Aorta (tissue), 5 donors: ENCODE results near the gene FRMD4A. TPM values are rescaled to one million over a fixed set of nuclear protein-coding genes. Genes with fewer than 3 reads are reported as not detected.

Source experiments
- ATAC-seq: fragments of 200-7000 bp; cut with Tn5 transposase; one replicate; pipeline ENCODE4 v1.9.1; 2022; ENCODE audit warnings: moderate library complexity; ENCODE audit not compliant: low FRiP score
- DNase-seq, 2 donors: peaks; one replicate each; pipeline ENCODE4 v3.0.0-alpha.2; 2020
- H3K27ac ChIP-seq, 2 donors: one replicate each; pipeline ENCODE4 v1.5.1; 2013; ENCODE audit warnings: low read length in 2 of 2, mild to moderate bottlenecking in 2 of 2, moderate library complexity in 2 of 2, control low read depth in 1 of 2, inconsistent platforms in 1 of 2, low read depth in 1 of 2
- H3K27me3 ChIP-seq, 2 donors: one replicate each; pipeline ENCODE4 v1.6.1; 2013; ENCODE audit warnings: control low read depth in 1 of 2, low read length in 1 of 2, mild to moderate bottlenecking in 1 of 2, moderate library complexity in 1 of 2; ENCODE audit not compliant: insufficient read depth in 2 of 2, control insufficient read depth in 1 of 2
- H3K36me3 ChIP-seq, 2 donors: one replicate each; pipeline ENCODE4 v1.6.1; 2013; ENCODE audit warnings: control low read depth in 1 of 2, low read length in 1 of 2, mild to moderate bottlenecking in 1 of 2; ENCODE audit not compliant: insufficient read depth in 2 of 2, control insufficient read depth in 1 of 2
- H3K4me1 ChIP-seq, 2 donors: one replicate each; pipeline ENCODE4 v1.6.1; 2013; ENCODE audit warnings: low read length in 2 of 2, control low read depth in 1 of 2, mild to moderate bottlenecking in 1 of 2, moderate library complexity in 1 of 2; ENCODE audit not compliant: insufficient read depth in 2 of 2, control insufficient read depth in 1 of 2
- H3K4me3 ChIP-seq, 2 donors: one replicate each; pipeline ENCODE4 v1.5.1; 2013; ENCODE audit warnings: low read length in 2 of 2, control low read depth in 1 of 2, mild to moderate bottlenecking in 1 of 2
- H3K9me3 ChIP-seq: one replicate; pipeline ENCODE4 v1.6.1; 2013; ENCODE audit warnings: mild to moderate bottlenecking, low read length; ENCODE audit not compliant: control insufficient read depth
- WGBS, 2 donors: extraction: QIAGEN DNeasy Blood & Tissue Kit; methylation state at CpG; one replicate each; pipeline ENCODE4 v1.1.7; 2013; 5-methylcytosine and 5-hydroxymethylcytosine counted together
- intact Hi-C, 2 donors: fragments of 100-400 bp; cut with DNase I; formaldehyde crosslinking; loops; one replicate each; pipeline versions ENCODE4 v1.14.2 to v1.15.0; 2022
- polyA plus RNA-seq, 2 donors: library from polyadenylated mRNA; stranded (reverse); fragments of 200-250 nt; gene quantifications; one replicate each; pipeline ENCODE4 v1.2.3, GENCODE V29; 2013
- total RNA-seq, 2 donors: library from RNA; stranded (reverse); fragmentation: NEBNext Ultra II Directional; extraction: Animal tissue kit (Norgen Biotek cat#: 25700); gene quantifications; one replicate each; pipeline ENCODE4 v1.2.1, GENCODE V29; 2021
- donor health status: healthy with polysubstance abuse.
- donor health status: Bipolar disorder and iron deficiency.
- donor health status: DM: no; HTN: no; CAD: no.
- donor health status: DM: no; HTN: no; CAD: no.
- donor health status: DM: yes; HTN: yes; CAD: no.

The FRMD4A gene
- total and polyA plus RNA-seq, 4 donors = 11.4 to 65.6 (median 39.7) TPM

DNA sequence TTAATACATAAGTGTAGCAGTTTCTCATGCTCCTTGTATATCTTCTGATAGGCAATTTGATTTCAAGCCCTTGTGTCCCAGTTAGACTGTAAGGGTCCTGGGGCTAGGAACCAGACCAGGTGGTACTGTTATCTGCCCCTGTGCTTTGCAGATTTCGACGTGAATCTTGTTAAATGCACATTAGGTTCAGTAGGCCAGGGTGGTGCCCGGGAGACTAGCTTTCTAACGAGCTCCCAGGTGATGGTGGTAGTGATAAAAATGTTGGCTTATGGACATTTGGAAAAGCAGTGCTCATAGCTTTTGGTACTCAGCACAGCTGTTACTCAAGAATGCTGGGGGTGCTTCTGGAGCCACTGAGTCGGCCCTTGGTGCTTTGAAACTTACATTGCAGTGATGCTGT lies 679.8 kb downstream of the FRMD4A start:
- H3K27ac ChIP-seq = no peak overlapping the region
- no peak for ATAC-seq
- no peaks in the 10 kb centered on the region for H3K4me1 ChIP-seq
- DNase-seq = no peak
- WGBS, 2 donors = 65 to 67% methylated on average over 5 of the region's 5 CpGs
- H3K36me3 ChIP-seq = peaks cover 10 to 11% of the 10 kb centered on the region in 2 donors
- no peaks in the 10 kb centered on the region for H3K9me3 ChIP-seq
- no peaks in the 10 kb centered on the region for H3K27me3 ChIP-seq
- intact Hi-C loops = no loop called here
- no peak overlapping the region for H3K4me3 ChIP-seq

DNA sequence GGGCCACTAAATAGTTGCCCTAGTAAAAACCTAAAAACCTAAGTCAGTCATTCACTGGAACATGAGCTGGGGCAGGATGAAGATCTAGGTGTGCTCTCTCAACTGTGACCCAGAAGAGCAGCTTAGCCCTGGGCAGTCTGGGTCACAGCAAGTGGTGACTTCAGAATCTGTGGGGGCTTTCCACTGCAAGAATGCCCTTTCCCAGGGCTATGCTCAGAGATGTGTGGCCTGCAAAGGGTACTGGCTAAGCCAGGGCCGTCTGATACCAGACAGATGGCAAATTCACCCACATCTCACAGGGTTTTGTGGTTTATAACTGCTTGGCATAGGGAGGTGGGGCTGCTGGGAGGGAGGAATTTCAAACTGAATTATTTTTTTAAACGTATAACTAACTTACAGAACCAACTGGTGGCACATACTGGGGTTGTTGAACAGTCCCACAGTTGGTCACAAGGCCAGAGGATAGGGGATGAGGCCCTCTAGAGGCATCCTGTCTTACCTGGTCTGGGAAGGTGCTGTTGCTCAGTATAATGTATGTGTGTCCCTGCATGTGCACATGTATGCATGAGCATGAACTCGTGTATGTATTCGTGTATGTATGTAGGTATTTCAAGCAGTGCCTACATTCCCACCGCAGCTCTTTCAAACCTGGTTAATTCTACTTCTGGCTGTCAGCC lies 680.7 kb downstream of the FRMD4A start:
- H3K27ac ChIP-seq = no peak overlapping the region
- 60 to 65% methylated on average over 5 of the region's 5 CpGs for WGBS, 2 donors
- ATAC-seq (no peak), DNase-seq (no peak)
- H3K36me3 ChIP-seq = peaks cover 14 to 17% of the 10 kb centered on the region in 2 donors
- H3K4me3 ChIP-seq = no peak overlapping the region
- H3K4me1 ChIP-seq = no peaks in the 10 kb centered on the region
- no peaks in the 10 kb centered on the region for H3K9me3 ChIP-seq
- no peaks in the 10 kb centered on the region for H3K27me3 ChIP-seq
- intact Hi-C loops = no loop called here

DNA sequence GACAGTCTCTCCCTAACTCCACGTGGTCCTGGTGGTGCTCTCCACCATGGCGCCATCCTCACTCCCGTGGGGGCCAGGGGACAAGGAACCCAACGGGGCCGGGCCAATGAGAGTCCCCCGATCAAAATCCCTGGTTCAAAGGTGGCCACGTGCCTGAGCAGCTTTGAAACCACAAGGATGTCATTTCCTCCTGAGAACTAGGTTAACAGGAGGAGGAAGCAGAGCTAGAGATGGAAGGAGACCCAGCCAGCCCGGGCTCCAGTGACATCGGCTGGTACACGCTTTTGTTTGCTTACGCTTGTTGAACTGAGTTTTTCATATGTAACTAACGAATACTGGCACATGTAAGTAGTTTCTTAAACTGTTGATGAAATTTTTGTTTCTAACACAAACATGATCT lies 682.3 kb downstream of the FRMD4A start:
- Histone ChIP-seq H3K9me3 (no peaks in the 10 kb centered on the region), H3K4me1 (no peaks in the 10 kb centered on the region), H3K27me3 (no peaks in the 10 kb centered on the region), H3K4me3 (no peak overlapping the region), H3K36me3 (peaks cover 4 to 19% of the 10 kb centered on the region in 2 donors), H3K27ac (no peak overlapping the region)
- no peak for DNase-seq
- WGBS, 2 donors = 85 to 87% methylated on average over 12 of the region's 12 CpGs
- intact Hi-C loops = no loop called here
- no peak for ATAC-seq

DNA sequence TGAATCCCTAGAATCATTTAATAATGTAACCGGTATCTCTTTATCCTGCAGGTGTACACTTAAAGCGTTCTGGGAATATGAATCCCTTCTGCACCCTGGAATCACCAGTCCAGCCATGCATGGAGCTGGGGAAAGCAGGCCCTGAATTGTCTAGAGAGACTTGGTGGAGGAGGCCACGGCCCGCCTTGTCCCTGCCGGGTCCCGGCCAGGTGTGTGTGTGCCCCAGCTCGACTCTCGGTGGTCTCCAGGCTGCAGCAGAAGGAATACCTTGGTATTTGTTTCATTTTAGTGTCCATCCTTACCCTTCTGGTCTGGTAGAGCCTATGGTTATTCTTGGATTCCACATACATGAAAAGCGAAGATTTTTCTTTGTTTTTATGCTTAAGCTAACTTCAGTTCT lies 685.9 kb downstream of the FRMD4A start:
- Histone ChIP-seq H3K27ac (no peak overlapping the region), H3K4me1 (no peaks in the 10 kb centered on the region), H3K4me3 (no peak overlapping the region), H3K36me3 (peaks cover 3 to 20% of the 10 kb centered on the region in 2 donors), H3K27me3 (no peaks in the 10 kb centered on the region), H3K9me3 (peaks cover 2% of the 10 kb centered on the region)
- WGBS, 2 donors = 93 to 94% methylated on average over 9 of the region's 9 CpGs
- no peak for ATAC-seq
- intact Hi-C loops = no loop called here
- DNase-seq = no peak

DNA sequence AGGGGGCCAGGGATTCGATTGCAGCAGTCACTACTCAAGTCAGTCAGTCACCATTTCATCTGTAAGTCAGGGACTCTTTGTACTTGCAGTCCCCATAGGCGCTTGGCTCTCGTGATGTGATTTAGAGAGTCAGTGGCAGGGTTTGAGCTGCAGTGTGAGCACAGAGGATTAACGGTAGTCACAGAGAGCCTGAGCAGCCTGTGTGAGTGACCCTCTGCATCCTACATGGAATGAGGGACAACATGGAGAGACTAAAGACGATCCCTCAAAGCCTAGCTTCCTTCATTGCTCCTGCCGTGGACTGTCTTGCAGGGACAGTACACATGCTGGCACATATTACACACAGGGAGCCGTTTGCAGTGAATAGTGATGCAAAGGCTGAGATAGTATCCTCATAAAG lies 687.7 kb downstream of the FRMD4A start:
- Histone ChIP-seq H3K36me3 (peaks cover 9 to 22% of the 10 kb centered on the region in 2 donors), H3K27ac (no peak overlapping the region), H3K4me1 (no peaks in the 10 kb centered on the region), H3K9me3 (peaks cover 2% of the 10 kb centered on the region), H3K27me3 (no peaks in the 10 kb centered on the region), H3K4me3 (no peak overlapping the region)
- ATAC-seq = no peak
- no peak for DNase-seq
- WGBS, 2 donors = 89 to 94% methylated on average over 7 of the region's 7 CpGs
- intact Hi-C loops = no loop called here

DNA sequence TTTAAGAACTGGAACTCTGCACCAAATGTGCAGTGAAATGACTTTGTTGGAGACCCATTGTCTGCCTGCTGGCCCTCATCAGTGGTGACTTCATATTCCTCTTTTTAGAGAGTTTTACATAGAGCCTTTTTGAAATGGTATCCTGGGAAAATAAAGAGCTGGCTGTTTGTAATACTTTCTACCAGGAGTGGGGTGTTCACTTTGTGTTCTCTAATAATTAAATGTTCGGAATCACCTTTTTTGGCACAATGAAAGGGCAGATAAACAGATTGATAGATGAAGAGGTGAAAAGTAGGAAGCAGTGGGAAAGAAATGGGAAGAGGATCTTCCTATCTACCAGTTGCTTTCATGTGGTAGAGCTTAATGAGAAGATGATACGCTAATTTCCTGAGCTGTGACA lies 688.4 kb downstream of the FRMD4A start:
- DNase-seq = no peak
- no peak for ATAC-seq
- peaks cover 2% of the 10 kb centered on the region for H3K9me3 ChIP-seq
- no peaks in the 10 kb centered on the region for H3K4me1 ChIP-seq
- intact Hi-C loops = no loop called here
- 98% methylated on average over 2 of the region's 2 CpGs for WGBS, 2 donors
- no peak overlapping the region for H3K4me3 ChIP-seq
- peaks cover 9 to 22% of the 10 kb centered on the region in 2 donors for H3K36me3 ChIP-seq
- H3K27me3 ChIP-seq = no peaks in the 10 kb centered on the region
- no peak overlapping the region for H3K27ac ChIP-seq

DNA sequence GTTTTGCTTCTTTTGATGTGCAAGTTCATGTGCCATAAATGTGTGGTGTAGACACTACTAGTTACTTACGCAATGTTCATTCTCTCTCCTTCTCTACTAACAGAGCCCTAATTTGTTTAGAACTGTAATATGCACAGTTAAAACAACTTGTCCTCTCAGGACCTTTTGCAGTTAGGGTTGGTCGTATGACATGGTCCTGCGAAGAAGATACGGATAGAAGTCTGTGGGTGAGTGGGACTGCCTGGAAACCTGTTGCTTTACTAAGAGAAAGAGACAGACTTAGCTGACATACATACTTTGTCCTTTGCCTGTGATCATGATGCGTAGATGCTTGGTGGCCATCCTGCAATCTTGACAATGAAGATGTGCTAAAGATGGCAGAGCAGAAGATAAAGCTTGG lies 692.8 kb downstream of the FRMD4A start:
- no peak overlapping the region for H3K27ac ChIP-seq

DNA sequence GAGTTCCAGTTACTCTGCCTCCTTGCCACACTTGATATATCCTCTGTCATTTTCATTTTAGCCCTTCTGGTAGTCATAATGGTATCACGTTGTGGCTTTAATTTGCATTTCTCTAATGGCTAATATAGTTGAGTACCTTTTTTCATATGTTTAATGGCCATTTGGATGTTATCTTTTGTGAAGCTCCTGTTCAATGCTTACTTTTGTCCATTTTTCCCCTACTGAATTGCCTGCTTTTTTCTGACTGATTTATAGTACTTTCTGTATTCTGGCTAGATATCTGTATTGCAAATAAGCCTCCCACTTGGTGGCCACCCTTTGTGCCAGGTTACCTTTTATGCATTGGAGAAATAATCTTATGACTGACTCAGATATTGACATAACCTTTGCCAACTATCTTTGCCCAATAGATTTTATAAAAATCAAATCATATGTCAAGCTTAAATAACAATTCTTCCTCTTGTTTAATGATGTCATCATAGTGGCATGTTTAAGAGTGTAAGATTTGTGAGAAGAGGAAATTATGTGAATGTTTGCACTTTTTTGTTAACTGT lies 693.3 kb downstream of the FRMD4A start:
- Histone ChIP-seq H3K4me1 (peaks cover 0 to 3% of the 10 kb centered on the region in 2 donors), H3K27ac (no peak overlapping the region), H3K36me3 (peaks cover 1 to 6% of the 10 kb centered on the region in 2 donors), H3K9me3 (no peaks in the 10 kb centered on the region), H3K27me3 (no peaks in the 10 kb centered on the region), H3K4me3 (no peak overlapping the region)
- no peak for DNase-seq
- intact Hi-C loops = no loop called here
- ATAC-seq = no peak
- WGBS, 2 donors = 59 to 65% methylated on average over 1 of the region's 1 CpG

More for the DNA sequence above, 692.8 kb downstream of the FRMD4A start:
- DNase-seq = no peak
- H3K4me1 ChIP-seq = peaks cover 0 to 3% of the 10 kb centered on the region in 2 donors
- no peak overlapping the region for H3K4me3 ChIP-seq
- intact Hi-C loops = no loop called here
- no peak for ATAC-seq
- WGBS, 2 donors = 64 to 72% methylated on average over 5 of the region's 5 CpGs
- H3K36me3 ChIP-seq = peaks cover 1 to 6% of the 10 kb centered on the region in 2 donors
- H3K27me3 ChIP-seq = no peaks in the 10 kb centered on the region
- H3K9me3 ChIP-seq = peaks cover 2% of the 10 kb centered on the region

DNA sequence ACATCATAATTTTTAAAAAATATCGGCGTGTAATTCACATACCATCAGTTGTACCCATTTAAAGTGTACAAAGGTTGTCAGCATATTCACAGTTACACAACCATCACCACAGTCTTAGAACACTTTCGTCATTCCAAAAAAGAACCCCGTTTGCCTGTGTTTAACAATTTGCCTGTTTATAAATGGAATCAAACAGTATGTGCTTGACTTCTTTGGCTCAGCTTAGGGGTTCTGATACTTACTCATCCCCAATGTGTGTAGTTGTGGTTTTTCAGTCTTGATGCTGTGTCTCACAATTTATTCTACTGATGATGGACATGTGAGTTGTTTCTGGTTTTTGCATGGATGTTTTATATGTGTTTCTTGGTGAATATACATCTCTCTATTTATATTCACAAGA lies 693.9 kb downstream of the FRMD4A start:
- intact Hi-C loops = no loop called here
- DNase-seq = no peak
- no peak for ATAC-seq
- peaks cover 0 to 3% of the 10 kb centered on the region in 2 donors for H3K4me1 ChIP-seq
- no peaks in the 10 kb centered on the region for H3K9me3 ChIP-seq
- H3K36me3 ChIP-seq = peaks cover 1 to 6% of the 10 kb centered on the region in 2 donors
- H3K27ac ChIP-seq = no peak overlapping the region
- 87 to 88% methylated on average over 4 of the region's 4 CpGs for WGBS, 2 donors
- no peak overlapping the region for H3K4me3 ChIP-seq
- no peaks in the 10 kb centered on the region for H3K27me3 ChIP-seq
